Activated gamma-delta T cell treated with Interleukin-2 at 50 U/mL for 16 hours (primary cell): ENCODE data around the gene ATP9B.
"Not testable (repeated sequence)": the region's sequence is repeated elsewhere in the genome, so short reads cannot be mapped to it uniquely, and the experiment has no call there.

Experiments
- DNase-seq: peaks from one replicate; pipeline ENCODE4 v3.0.0-alpha.2; 2020

ATP9B gene

GRCh38 chr18:79151191-79151590 is 82.0 kb downstream of the ATP9B start:
- no peak for DNase-seq

- no peak for DNase-seq
Observed at GRCh38 chr18:79156327-79156726, 87.1 kb downstream of the ATP9B start.

- DNase-seq, result no peak
Observed at GRCh38 chr18:79164706-79165105, 95.5 kb downstream of the ATP9B start.

- DNase-seq, result no peak
Observed at GRCh38 chr18:79166702-79167101, 97.5 kb downstream of the ATP9B start.

- no peak for DNase-seq
Observed at GRCh38 chr18:79167526-79168190, 98.5 kb downstream of the ATP9B start.

GRCh38 chr18:79169958-79170555 is 100.9 kb downstream of the ATP9B start:
- no peak for DNase-seq

- not testable (repeated sequence) for DNase-seq
Observed at GRCh38 chr18:79172331-79172730, 103.1 kb downstream of the ATP9B start.

GRCh38 chr18:79173742-79174141 is 104.5 kb downstream of the ATP9B start:
- DNase-seq, result no peak

- DNase-seq, result no peak
Observed at GRCh38 chr18:79178113-79178531, 108.9 kb downstream of the ATP9B start.

- no peak for DNase-seq
Observed at GRCh38 chr18:79182047-79182713, 113.0 kb downstream of the ATP9B start.

GRCh38 chr18:79185648-79186047 is 116.5 kb downstream of the ATP9B start:
- no peak for DNase-seq

- no peak for DNase-seq
Observed at GRCh38 chr18:79186649-79187048, 117.5 kb downstream of the ATP9B start.

- no peak for DNase-seq
Observed at GRCh38 chr18:79187532-79188277, 118.5 kb downstream of the ATP9B start.

GRCh38 chr18:79191418-79191817 is 122.2 kb downstream of the ATP9B start:
- no peak for DNase-seq

- DNase-seq, result no peak
Observed at GRCh38 chr18:79191956-79192355, 122.8 kb downstream of the ATP9B start.

- no peak for DNase-seq
Observed at GRCh38 chr18:79193826-79194225, 124.6 kb downstream of the ATP9B start.

GRCh38 chr18:79195716-79196683 is 126.8 kb downstream of the ATP9B start:
- DNase-seq, result no peak

GRCh38 chr18:79197531-79197930 is 128.3 kb downstream of the ATP9B start:
- DNase-seq, result no peak

- peak; percentile 24 for DNase-seq
Observed at GRCh38 chr18:79199691-79200374, 130.6 kb downstream of the ATP9B start.

GRCh38 chr18:79200546-79201268 is 131.5 kb downstream of the ATP9B start:
- peak; percentile 29 for DNase-seq

GRCh38 chr18:79203017-79203605 is 133.9 kb downstream of the ATP9B start:
- DNase-seq, result peak; percentile 31
